Neural cell (in vitro differentiated cells): ENCODE data around the gene FKBP4. TPM values are rescaled to one million over a fixed set of nuclear protein-coding genes. Genes with fewer than 3 reads are reported as not detected.

ENCODE experiments used
- H2AFZ ChIP-seq: fragments of 200-600, 300-800 bp; sonication (generic), shearing (Covaris generic); 2 replicates; pipeline ENCODE4 v1.6.0; 2014; ENCODE audit warnings: low read depth, mild to moderate bottlenecking, antibody characterized with exemption, low read length, moderate library complexity
- H3F3A ChIP-seq: fragments of 200-600 bp; shearing (Covaris generic); 2 replicates; pipeline ENCODE4 v1.6.1; 2016; ENCODE audit warnings: mild to moderate bottlenecking, moderate library complexity, mixed read lengths, antibody characterized with exemption, low read length; ENCODE audit not compliant: insufficient read depth, poor library complexity, severe bottlenecking
- H3K27ac ChIP-seq: fragments of 200-600, 300-800 bp; sonication (generic), shearing (Covaris generic); 2 replicates; pipeline ENCODE4 v1.5.1; 2014; ENCODE audit warnings: mild to moderate bottlenecking, low read length, moderate library complexity
- H3K27me3 ChIP-seq: fragments of 300-800, 200-600 bp; sonication (generic), shearing (Covaris generic); 2 replicates; pipeline ENCODE4 v1.6.0; 2014; ENCODE audit warnings: mild to moderate bottlenecking, low read depth, low read length, moderate library complexity; ENCODE audit not compliant: insufficient read depth
- H3K36me3 ChIP-seq: fragments of 300-800, 200-600 bp; sonication (generic), shearing (Covaris generic); 2 replicates; pipeline ENCODE4 v1.5.1; 2014; ENCODE audit warnings: mild to moderate bottlenecking, antibody characterized with exemption, low read length, moderate library complexity; ENCODE audit not compliant: insufficient read depth
- H3K4me2 ChIP-seq: fragments of 300-800, 200-600 bp; sonication (generic), shearing (Covaris generic); 2 replicates; pipeline ENCODE4 v1.6.0; 2014; ENCODE audit warnings: mild to moderate bottlenecking, low read length
- H3K4me3 ChIP-seq: fragments of 300-800, 200-600 bp; sonication (generic), shearing (Covaris generic); 2 replicates; pipeline ENCODE4 v1.5.1; 2014; ENCODE audit warnings: mild to moderate bottlenecking, low read length, moderate library complexity
- H3K79me2 ChIP-seq: fragments of 200-600 bp; shearing (Covaris generic); replicated peaks from 2 replicates; pipeline ENCODE4 v1.6.0; 2014; ENCODE audit warnings: mild to moderate bottlenecking, low read length, moderate library complexity; ENCODE audit not compliant: insufficient read depth
- H3K9ac ChIP-seq: fragments of 300-800, 200-600 bp; sonication (generic), shearing (Covaris generic); 2 replicates; pipeline ENCODE4 v1.6.1; 2016; ENCODE audit warnings: mild to moderate bottlenecking, low read length, mixed read lengths
- H3K9me2 ChIP-seq: fragments of 200-600 bp; shearing (Covaris generic); 2 replicates; pipeline ENCODE4 v1.6.1; 2016; ENCODE audit warnings: mild to moderate bottlenecking, low read length, mixed read lengths; ENCODE audit not compliant: insufficient read depth
- H3K9me3 ChIP-seq: fragments of 200-600, 300-800 bp; sonication (generic), shearing (Covaris generic); 2 replicates; pipeline ENCODE4 v1.6.1; 2016; ENCODE audit warnings: mild to moderate bottlenecking, mixed run types, low read length, moderate library complexity, mixed read lengths
- H4K20me1 ChIP-seq: fragments of 200-600 bp; shearing (Covaris generic); 2 replicates; pipeline ENCODE4 v1.6.1; 2016; ENCODE audit warnings: mild to moderate bottlenecking, mixed run types; ENCODE audit not compliant: insufficient read depth
- CTCF ChIP-seq: fragments of 450-650 bp; IDR thresholded peaks from 2 replicates; pipeline ENCODE4 v1.5.1; 2014; ENCODE audit warnings: antibody characterized with exemption, mild to moderate bottlenecking, moderate library complexity; ENCODE audit not compliant: poor library complexity, severe bottlenecking
- EP300 ChIP-seq: fragments of 450-650 bp; conservative IDR thresholded peaks from 2 replicates; pipeline ENCODE4 v1.6.1; 2014; ENCODE audit warnings: antibody characterized with exemption, mild to moderate bottlenecking, moderate library complexity; ENCODE audit not compliant: poor library complexity, severe bottlenecking
- EZH2 ChIP-seq: fragments of 200-600, 300-800 bp; shearing (Covaris generic), sonication (generic); IDR thresholded peaks from 2 replicates; pipeline ENCODE4 v1.6.1; 2014; ENCODE audit warnings: antibody characterized with exemption, low read length, borderline replicate concordance, mild to moderate bottlenecking; ENCODE audit not compliant: insufficient read depth, poor library complexity, severe bottlenecking
- MXI1 ChIP-seq: fragments of 450-650 bp; conservative IDR thresholded peaks from 2 replicates; pipeline ENCODE4 v1.6.1; 2014; ENCODE audit warnings: antibody characterized with exemption, mild to moderate bottlenecking; ENCODE audit not compliant: poor library complexity, severe bottlenecking
- POLR2AphosphoS5 ChIP-seq: IDR thresholded peaks from 2 replicates; pipeline ENCODE4 v1.6.1; 2012
- RAD21 ChIP-seq: fragments of 450-650 bp; conservative IDR thresholded peaks from 2 replicates; pipeline ENCODE4 v1.6.1; 2014; ENCODE audit warnings: antibody characterized with exemption, mild to moderate bottlenecking, moderate library complexity
- REST ChIP-seq: IDR thresholded peaks from 2 replicates; pipeline ENCODE4 v1.6.1; 2012; ENCODE audit warnings: borderline replicate concordance
- SMC3 ChIP-seq: fragments of 450-650 bp; conservative IDR thresholded peaks from 2 replicates; pipeline ENCODE4 v1.6.1; 2014; ENCODE audit warnings: antibody characterized with exemption, mild to moderate bottlenecking, moderate library complexity; ENCODE audit not compliant: poor library complexity
- TAF1 ChIP-seq: IDR thresholded peaks from 2 replicates; pipeline ENCODE4 v1.6.1; 2012; ENCODE audit warnings: low read depth
- polyA plus RNA-seq: library from polyadenylated mRNA; depleted of rRNA; stranded (reverse); fragments of >200 nt; gene quantifications from 2 replicates; pipeline ENCODE4 v1.2.3, GENCODE V29; 2014

FKBP4 gene
- polyA plus RNA-seq, 1 donor from 2014 or later, result 102 TPM

GRCh38 chr12:2829275-2829674 lies 34.5 kb downstream of the FKBP4 start:
- Histone ChIP-seq H3K9me3 (no peaks in the 10 kb centered on the region), H3F3A (no peaks in the 10 kb centered on the region), H3K9ac (no peak overlapping the region), H2AFZ (no peak overlapping the region), H3K36me3 (no peaks in the 10 kb centered on the region), H3K9me2 (no peaks in the 10 kb centered on the region), H3K27me3 (no peaks in the 10 kb centered on the region), H3K27ac (no peak overlapping the region), H3K4me3 (no peak overlapping the region), H3K79me2 (no peaks in the 10 kb centered on the region), H3K4me2 (no peak overlapping the region), H4K20me1 (no peaks in the 10 kb centered on the region)
- TF ChIP-seq EZH2, result no peak
- TF ChIP-seq MXI1, result no peak

GRCh38 chr12:2832550-2833127 lies 37.9 kb downstream of the FKBP4 start:
- H3K79me2 ChIP-seq, result no peaks in the 10 kb centered on the region
- no peaks in the 10 kb centered on the region for H3K9me3 ChIP-seq
- H3K27ac ChIP-seq, result no peak overlapping the region

More at GRCh38 chr12:2832550-2833127, 37.9 kb downstream of the FKBP4 start:
- no peaks in the 10 kb centered on the region for H3K9me2 ChIP-seq
- no peaks in the 10 kb centered on the region for H3F3A ChIP-seq
- H2AFZ ChIP-seq, result no peak overlapping the region
- no peaks in the 10 kb centered on the region for H4K20me1 ChIP-seq
- no peak overlapping the region for H3K9ac ChIP-seq
- no peak overlapping the region for H3K4me2 ChIP-seq
- no peaks in the 10 kb centered on the region for H3K27me3 ChIP-seq
- no peaks in the 10 kb centered on the region for H3K36me3 ChIP-seq
- no peak overlapping the region for H3K4me3 ChIP-seq
- TF ChIP-seq POLR2AphosphoS5 (no peak), EP300 (no peak), SMC3 (no peak), MXI1 (no peak), RAD21 (no peak), REST (no peak), CTCF (no peak), TAF1 (no peak), EZH2 (no peak)
